C4-2B (cell line): ENCODE data around the gene ARFIP2.
A peak's percentile ranks its signal among the peaks of the same experiment; 100 is the strongest.
"Not testable (repeated sequence)": the region's sequence is repeated elsewhere in the genome, so short reads cannot be mapped to it uniquely, and the experiment has no call there.

Experiments
- H3K27ac ChIP-seq: fragments of 450-650 bp; 2 replicates; pipeline ENCODE4 v1.5.1; 2017
- CTCF ChIP-seq: fragments of 450-650 bp; conservative IDR thresholded peaks from 2 replicates; pipeline ENCODE4 v1.5.1; 2017; ENCODE audit warnings: mild to moderate bottlenecking
- ZFX ChIP-seq: fragments of 450-650 bp; IDR thresholded peaks from 2 replicates; pipeline ENCODE4 v1.6.1; 2017

ARFIP2 gene, protein sequence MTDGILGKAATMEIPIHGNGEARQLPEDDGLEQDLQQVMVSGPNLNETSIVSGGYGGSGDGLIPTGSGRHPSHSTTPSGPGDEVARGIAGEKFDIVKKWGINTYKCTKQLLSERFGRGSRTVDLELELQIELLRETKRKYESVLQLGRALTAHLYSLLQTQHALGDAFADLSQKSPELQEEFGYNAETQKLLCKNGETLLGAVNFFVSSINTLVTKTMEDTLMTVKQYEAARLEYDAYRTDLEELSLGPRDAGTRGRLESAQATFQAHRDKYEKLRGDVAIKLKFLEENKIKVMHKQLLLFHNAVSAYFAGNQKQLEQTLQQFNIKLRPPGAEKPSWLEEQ

DNA sequence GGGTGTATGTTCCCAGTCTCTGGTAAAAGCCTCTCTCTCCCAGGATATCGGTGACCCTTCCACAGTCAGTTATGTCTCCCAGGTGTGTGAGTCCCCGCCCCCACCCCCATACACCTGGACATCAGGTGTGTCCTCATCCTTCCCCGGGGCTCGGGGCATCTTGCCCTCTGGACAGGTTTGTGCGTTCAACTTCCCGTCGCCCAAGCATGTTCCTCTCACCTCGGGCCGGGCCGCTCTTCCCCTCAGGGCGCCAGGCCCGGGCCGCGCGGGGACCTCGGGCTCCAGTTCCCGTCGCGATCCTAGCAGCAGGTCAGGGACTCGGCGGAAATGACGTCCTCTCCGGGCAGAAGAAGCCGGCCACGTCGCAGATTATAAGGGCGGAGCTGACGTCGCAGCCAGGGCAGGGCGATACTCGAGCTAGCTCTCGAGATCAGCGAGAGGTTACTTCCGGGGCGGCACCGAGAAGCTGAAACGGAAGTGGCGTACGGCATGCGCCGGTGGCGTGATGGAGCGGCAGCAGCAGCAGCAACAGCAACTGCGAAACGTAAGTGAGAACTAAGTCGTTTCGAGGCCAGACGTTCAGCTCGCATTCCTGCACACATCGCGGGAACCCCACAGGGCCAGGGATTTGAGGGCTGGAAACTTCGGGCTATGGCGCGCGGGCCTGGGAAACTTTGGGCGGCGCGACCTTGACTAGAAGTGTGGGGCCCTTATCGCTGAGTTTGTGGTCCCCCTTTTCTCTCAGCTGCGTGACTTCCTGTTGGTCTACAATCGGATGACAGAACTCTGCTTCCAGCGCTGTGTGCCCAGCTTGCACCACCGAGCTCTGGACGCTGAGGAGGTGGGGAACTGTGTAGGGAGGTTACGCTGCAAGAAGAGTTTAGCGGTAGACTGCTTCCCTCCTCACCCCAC, at the start of gene ARFIP2, which contains the start of gene TIMM10B:
Gene ARFIP2 (minus strand): TSS at position 320 of the 912 bp plus-strand sequence. CDS start 910 bp downstream, outside the sequence.
Gene TIMM10B (plus strand): TSS at position 490 of the 912 bp plus-strand sequence. CDS start 16 bp downstream, at position 506.
- TF ChIP-seq ZFX (peak; percentile 58; the same call in 1 of the 2 replicates), CTCF (no peak)
- peak within 1 kb of the TSS; percentile 83 for H3K27ac ChIP-seq

- TF ChIP-seq CTCF (no peak), ZFX (no peak)
Measured at GRCh38 chr11:6530848-6531247, 49.7 kb upstream of the ARFIP2 start.

DNA sequence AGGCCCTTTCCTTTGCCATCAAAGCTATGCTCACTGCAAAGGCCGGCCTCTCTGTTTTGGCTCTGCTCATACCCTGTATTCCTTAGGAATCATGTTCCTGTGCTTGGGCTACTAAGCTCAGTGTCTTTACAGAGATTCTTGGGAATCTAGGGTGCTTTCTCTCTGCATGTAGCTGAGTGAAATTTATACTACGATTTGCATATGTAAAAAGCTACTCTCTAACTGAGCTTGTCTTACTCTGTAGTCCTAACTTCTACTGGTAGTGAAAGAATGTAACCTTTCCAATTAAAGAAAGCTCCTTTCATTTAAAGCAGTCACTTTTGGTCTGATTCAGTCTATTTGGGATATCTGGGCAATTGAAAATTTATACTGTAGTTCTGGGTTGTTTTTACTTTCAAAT, 48.1 kb upstream of the ARFIP2 start:
- no peak overlapping the region for H3K27ac ChIP-seq
- TF ChIP-seq CTCF = no peak
- TF ChIP-seq ZFX = no peak

More at GRCh38 chr11:6530848-6531247, 49.7 kb upstream of the ARFIP2 start:
- no peak overlapping the region for H3K27ac ChIP-seq

- TF ChIP-seq ZFX = no peak
- TF ChIP-seq CTCF = no peak
- no peak overlapping the region for H3K27ac ChIP-seq
Measured at GRCh38 chr11:6526411-6527135, 45.4 kb upstream of the ARFIP2 start.

GRCh38 chr11:6523253-6523652, 42.1 kb upstream of the ARFIP2 start:
- TF ChIP-seq ZFX (no peak), CTCF (no peak)
- H3K27ac ChIP-seq = no peak overlapping the region

DNA sequence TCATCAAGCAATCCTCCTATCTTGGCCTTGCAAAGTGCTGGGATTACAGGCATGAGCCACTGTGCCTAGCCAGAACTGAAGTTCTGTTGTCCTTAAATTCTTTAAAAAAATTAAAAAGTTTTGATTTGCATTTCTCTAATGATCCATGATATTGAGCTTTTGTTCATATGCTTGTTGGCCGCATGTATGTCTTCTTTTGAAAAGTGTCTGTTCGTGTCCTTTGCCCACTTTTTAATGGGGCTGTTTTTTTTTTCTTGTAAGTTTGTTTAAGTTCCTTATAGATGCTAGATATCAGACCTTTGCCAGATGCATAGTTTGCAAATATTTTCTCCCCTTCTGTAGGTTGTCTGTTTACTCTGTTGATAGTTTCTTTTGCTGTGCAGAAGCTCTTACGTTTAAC, 40.8 kb upstream of the ARFIP2 start:
- H3K27ac ChIP-seq = not testable (repeated sequence)

DNA sequence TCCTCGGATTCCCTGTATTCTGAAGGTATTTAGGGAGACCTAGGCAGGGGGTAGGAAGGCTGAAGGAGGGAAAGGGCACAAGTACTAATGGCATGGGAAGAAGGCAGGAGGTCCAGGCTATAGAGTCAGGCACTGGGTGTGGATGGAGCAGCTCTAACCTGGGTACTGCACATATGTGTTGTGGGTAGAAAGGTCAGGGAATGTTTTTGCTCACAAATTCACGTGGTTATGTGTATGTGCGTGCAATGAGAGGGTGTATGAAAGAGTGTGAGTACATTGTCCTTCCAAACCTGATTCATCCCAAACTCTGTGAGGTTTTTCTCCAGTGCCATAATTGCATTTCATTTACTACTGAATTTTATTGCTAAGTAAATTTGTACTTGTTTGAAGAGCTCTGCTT, 39.1 kb upstream of the ARFIP2 start:
- TF ChIP-seq ZFX (no peak), CTCF (no peak)

More for the DNA sequence above, 39.1 kb upstream of the ARFIP2 start:
- no peak overlapping the region for H3K27ac ChIP-seq
